Mammary epithelial cell (primary cell): ENCODE results near the gene CLEC4M.

ENCODE experiments used
- CTCF ChIP-seq, 2 donors: IDR thresholded peaks in 1 of 2; conservative IDR thresholded peaks in 1 of 2; 2 replicates each; pipeline ENCODE4 v1.5.1; 2011 to 2012; ENCODE audit warnings: inconsistent platforms in 2 of 2, low read length in 2 of 2, mild to moderate bottlenecking in 2 of 2, control low read depth in 1 of 2, low read depth in 1 of 2; ENCODE audit not compliant: insufficient read depth in 1 of 2; ENCODE audit errors: extremely low read depth in 1 of 2
- EZH2 ChIP-seq: IDR thresholded peaks from 2 replicates; pipeline ENCODE4 v1.6.1; 2012; ENCODE audit warnings: low read length, inconsistent platforms, borderline replicate concordance

- TF ChIP-seq CTCF (conservative IDR thresholded peaks at IDR 0.05 in 1 of 2, IDR thresholded peaks at IDR 0.05 in 1 of 2; ENCODE audit: extremely low read depth in 1 of 2, insufficient read depth in 1 of 2, low read depth in 1 of 2, low read length in 2 of 2) (no peak), EZH2 (no peak)
These were observed 21.8 kb downstream of the CLEC4M start for GRCh38 chr19:7784856-7785255.
